SU-DHL-6 (cell line): ENCODE results near the gene AJAP1.

ENCODE experiments used
- H2AFZ ChIP-seq: fragments of 200-600 bp; sonication (generic); 2 replicates; pipeline ENCODE4 v1.6.1; 2014; ENCODE audit warnings: low read depth, mild to moderate bottlenecking, moderate library complexity, mixed read lengths, antibody characterized with exemption, low read length; ENCODE audit not compliant: severe bottlenecking
- H3F3A ChIP-seq: fragments of 200-600 bp; shearing (Covaris generic); 2 replicates; pipeline ENCODE4 v1.6.0; 2016; ENCODE audit warnings: antibody characterized with exemption, mild to moderate bottlenecking; ENCODE audit not compliant: insufficient read depth
- H3K27ac ChIP-seq: fragments of 200-600 bp; sonication (generic); 2 replicates; pipeline ENCODE4 v1.5.1; 2016; ENCODE audit warnings: low read depth, mild to moderate bottlenecking, low read length, moderate library complexity, mixed read lengths
- H3K27me3 ChIP-seq: fragments of 200-600 bp; sonication (generic), shearing (Covaris generic); 2 replicates; pipeline ENCODE4 v1.6.0; 2014; ENCODE audit warnings: mild to moderate bottlenecking, low read length
- H3K36me3 ChIP-seq: fragments of 200-600 bp; sonication (generic); 2 replicates; pipeline ENCODE4 v1.6.1; 2014; ENCODE audit warnings: mild to moderate bottlenecking, low read length, mixed read lengths
- H3K4me2 ChIP-seq: fragments of 300-600, 200-600 bp; shearing (Covaris generic), sonication (generic); 2 replicates; pipeline ENCODE4 v1.6.0; 2014; ENCODE audit warnings: low read length, low read depth, mild to moderate bottlenecking; ENCODE audit not compliant: poor library complexity, severe bottlenecking
- H3K4me3 ChIP-seq: fragments of 200-600 bp; sonication (generic); 2 replicates; pipeline ENCODE4 v1.5.1; 2014; ENCODE audit warnings: antibody characterized with exemption, low read length, mild to moderate bottlenecking, mixed read lengths; ENCODE audit not compliant: insufficient read depth, poor library complexity, severe bottlenecking
- H3K79me2 ChIP-seq: fragments of 200-600 bp; sonication (generic); 2 replicates; pipeline ENCODE4 v1.6.1; 2014; ENCODE audit warnings: mild to moderate bottlenecking, low read length, moderate library complexity; ENCODE audit not compliant: insufficient read depth
- H3K9ac ChIP-seq: fragments of 200-600 bp; sonication (generic); 2 replicates; pipeline ENCODE4 v1.7.0; 2014; ENCODE audit warnings: mild to moderate bottlenecking, low read length
- H3K9me2 ChIP-seq: fragments of 200-600 bp; sonication (generic); replicated peaks from 2 replicates; pipeline ENCODE4 v1.6.1; 2014; ENCODE audit warnings: low read length; ENCODE audit not compliant: insufficient read depth
- H3K9me3 ChIP-seq: fragments of 200-600 bp; sonication (generic); 2 replicates; pipeline ENCODE4 v1.6.1; 2014; ENCODE audit warnings: low read length, mixed read lengths; ENCODE audit not compliant: insufficient read depth
- H4K20me1 ChIP-seq: fragments of 200-600 bp; sonication (generic); 2 replicates; pipeline ENCODE4 v1.6.1; 2014; ENCODE audit warnings: low read depth, mild to moderate bottlenecking, antibody characterized with exemption, low read length, moderate library complexity, mixed read lengths
- CTCF ChIP-seq: fragments of 200-600 bp; sonication (generic); IDR thresholded peaks from one replicate; pipeline ENCODE4 v1.5.1; 2017; ENCODE audit warnings: antibody characterized with exemption, mild to moderate bottlenecking, low read length, moderate library complexity; ENCODE audit not compliant: insufficient read depth, poor library complexity, severe bottlenecking
- EZH2phosphoT487 ChIP-seq: fragments of 200-600 bp; sonication (generic), shearing (Covaris generic); conservative IDR thresholded peaks from 2 replicates; pipeline ENCODE4 v1.6.1; 2018; ENCODE audit warnings: mild to moderate bottlenecking, antibody characterized with exemption, low read length, moderate library complexity, mixed read lengths

The AJAP1 gene

DNA sequence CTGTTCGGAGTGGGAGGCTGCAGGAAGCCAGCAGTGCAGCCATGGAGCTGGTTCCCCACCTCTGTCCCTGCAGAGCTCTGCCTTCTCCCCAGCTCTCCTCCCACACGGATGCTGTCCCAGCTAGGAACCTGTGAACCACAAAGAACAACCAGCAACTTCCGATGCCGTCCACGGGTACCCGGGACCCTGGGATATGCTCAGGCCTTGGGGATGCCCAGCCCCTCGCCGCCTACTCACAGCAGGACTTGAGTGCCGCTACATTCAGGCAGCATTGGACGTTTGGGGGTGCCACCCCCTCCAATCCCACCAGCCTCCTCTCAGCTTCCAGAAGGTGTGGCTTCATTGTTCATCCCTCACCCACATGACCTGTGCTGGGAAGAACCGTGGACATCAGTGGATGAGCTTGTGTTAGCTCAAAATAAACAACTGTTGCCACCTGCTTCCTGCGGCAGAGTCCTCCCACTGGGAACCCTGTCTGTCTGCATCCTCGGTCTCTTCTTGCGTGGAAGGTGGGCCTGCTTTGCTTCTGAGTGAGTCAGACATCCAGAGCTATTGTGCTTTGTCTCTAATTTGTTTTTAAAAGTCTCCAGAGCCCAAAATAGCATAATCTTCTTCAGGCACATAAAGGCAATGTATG lies 20.1 kb upstream of the AJAP1 start:
- Histone ChIP-seq H4K20me1 (no peaks in the 10 kb centered on the region), H3K27ac (no peak overlapping the region), H3K27me3 (no peaks in the 10 kb centered on the region), H3K36me3 (no peaks in the 10 kb centered on the region), H3K4me3 (no peak overlapping the region), H3K9me2 (no peaks in the 10 kb centered on the region), H3K9ac (no peak overlapping the region), H2AFZ (no peak overlapping the region), H3K79me2 (no peaks in the 10 kb centered on the region), H3K4me2 (no peak overlapping the region), H3F3A (no peaks in the 10 kb centered on the region), H3K9me3 (no peaks in the 10 kb centered on the region)
- TF ChIP-seq CTCF (no peak), EZH2phosphoT487 (no peak)

GRCh38 chr1:4634793-4635406 lies 19.5 kb upstream of the AJAP1 start:
- Histone ChIP-seq H3K36me3 (no peaks in the 10 kb centered on the region), H2AFZ (no peak overlapping the region), H3K9ac (no peak overlapping the region), H3K27me3 (no peaks in the 10 kb centered on the region), H3K4me3 (no peak overlapping the region), H4K20me1 (no peaks in the 10 kb centered on the region), H3K9me3 (no peaks in the 10 kb centered on the region), H3K9me2 (no peaks in the 10 kb centered on the region), H3K27ac (no peak overlapping the region), H3K79me2 (no peaks in the 10 kb centered on the region), H3F3A (no peaks in the 10 kb centered on the region), H3K4me2 (no peak overlapping the region)
- TF ChIP-seq CTCF: no peak
- TF ChIP-seq EZH2phosphoT487: no peak

DNA sequence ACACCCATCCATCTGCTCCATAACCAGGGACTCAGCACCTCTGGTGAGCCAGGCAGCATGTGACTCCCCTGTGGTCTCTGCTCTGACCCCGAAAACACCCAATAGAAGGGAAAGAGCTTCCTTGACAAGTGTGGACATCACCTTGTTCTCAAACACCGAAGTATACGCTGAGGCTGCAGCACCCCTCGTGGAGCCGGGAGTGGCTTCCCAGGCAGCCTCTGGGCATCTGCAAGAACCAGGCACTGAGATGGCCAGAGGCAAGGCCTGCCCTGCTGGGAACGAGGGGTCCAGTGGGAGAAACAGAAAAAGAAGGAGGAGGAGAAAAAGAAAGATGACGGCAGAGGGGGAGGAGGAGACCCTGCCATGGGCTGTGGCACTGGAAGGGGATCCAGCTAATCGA lies 18.2 kb upstream of the AJAP1 start:
- H3K36me3 ChIP-seq: no peaks in the 10 kb centered on the region
- H3K4me2 ChIP-seq: no peak overlapping the region
- H3F3A ChIP-seq: no peaks in the 10 kb centered on the region
- H3K9me2 ChIP-seq: no peaks in the 10 kb centered on the region
- no peak overlapping the region for H3K4me3 ChIP-seq
- H3K9me3 ChIP-seq: no peaks in the 10 kb centered on the region
- no peaks in the 10 kb centered on the region for H3K27me3 ChIP-seq
- no peak overlapping the region for H3K27ac ChIP-seq
- H4K20me1 ChIP-seq: no peaks in the 10 kb centered on the region
- no peak overlapping the region for H3K9ac ChIP-seq
- H3K79me2 ChIP-seq: no peaks in the 10 kb centered on the region
- TF ChIP-seq CTCF: no peak
- TF ChIP-seq EZH2phosphoT487: no peak
- no peak overlapping the region for H2AFZ ChIP-seq
